Ammon's horn (tissue), 1 donor: ENCODE results near the gene SLC22A23.

Source experiments
- DNase-seq: peaks from one replicate; pipeline ENCODE4 v3.0.0-alpha.2; 2016; ENCODE audit warnings: low spot score

SLC22A23 gene

DNA sequence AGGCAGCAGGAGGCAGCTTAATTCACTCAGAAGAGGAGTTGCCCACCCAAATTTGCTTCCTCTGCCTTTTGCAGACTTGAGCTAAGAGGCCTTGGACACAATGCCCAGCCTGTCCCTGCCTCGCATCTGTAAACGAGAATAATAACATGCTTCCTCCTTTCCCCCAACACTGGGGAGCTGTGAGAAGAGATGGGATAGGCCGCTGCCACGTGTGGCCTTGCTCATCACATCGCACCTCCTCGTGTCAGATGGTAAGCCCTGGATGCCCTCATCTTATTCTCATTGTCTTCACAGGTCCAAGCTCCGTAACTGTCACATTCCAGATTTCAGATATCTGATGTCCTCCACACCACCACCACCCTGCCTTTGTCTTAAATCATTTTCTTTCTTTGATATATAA is 216.3 kb downstream of the SLC22A23 start:
- no peak for DNase-seq

DNA sequence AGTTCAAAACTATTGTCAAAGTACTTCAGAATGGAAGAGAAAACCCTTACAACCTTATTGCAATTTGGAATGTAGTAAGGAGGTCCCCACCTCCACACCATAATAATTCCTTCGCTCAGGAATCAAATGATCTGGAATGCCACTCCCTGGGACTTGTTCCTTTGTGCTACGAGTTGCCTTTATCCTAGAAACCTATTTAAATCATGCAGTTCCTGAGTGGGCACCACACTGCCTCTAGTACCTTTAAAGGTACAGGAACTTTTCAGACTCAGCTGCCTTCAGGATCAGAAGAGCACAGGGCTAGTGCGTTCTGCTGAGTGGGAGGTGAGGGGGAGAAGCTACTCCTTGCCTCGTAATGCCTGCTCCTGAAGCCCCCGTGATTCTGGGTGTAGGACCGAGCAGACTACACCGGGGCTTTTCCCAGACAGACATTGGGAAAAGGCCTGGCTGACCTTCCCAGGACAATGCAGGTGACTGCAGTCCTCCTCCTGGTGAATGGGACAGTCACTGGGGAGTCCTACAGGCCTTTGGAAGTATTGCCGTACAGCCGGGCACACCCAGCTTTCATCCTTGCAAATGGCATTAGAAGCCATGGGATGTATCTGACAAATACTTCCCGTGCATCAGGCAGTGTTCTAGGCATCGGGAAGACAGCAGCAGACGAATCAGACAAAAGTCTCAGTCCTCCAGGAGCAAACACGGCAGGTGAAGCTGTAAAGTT is 217.6 kb downstream of the SLC22A23 start:
- DNase-seq, result no peak

GRCh38 chr6:3237761-3238662 is 218.8 kb downstream of the SLC22A23 start:
- no peak for DNase-seq

DNA sequence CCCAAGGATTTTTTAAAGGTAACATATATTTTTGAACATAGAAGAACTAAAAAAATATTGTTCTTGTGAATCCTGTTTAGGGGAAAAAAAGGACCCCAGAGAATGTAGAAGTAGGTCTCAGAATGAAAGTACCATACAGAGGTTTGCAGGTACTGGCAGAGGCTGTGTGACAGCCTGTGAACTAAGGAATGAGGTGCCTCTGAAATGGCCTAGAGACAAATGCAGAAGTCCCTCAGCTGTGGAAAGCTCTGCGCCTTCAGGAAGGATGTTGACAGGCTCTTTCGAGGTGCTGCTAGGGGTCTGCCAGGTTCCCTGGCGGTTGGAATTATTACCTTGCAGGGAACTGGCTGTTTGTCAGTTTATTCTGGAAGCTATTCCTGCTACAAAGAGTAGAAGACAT is 220.8 kb downstream of the SLC22A23 start:
- DNase-seq, result no peak

- DNase-seq, result no peak
Observed at GRCh38 chr6:3235486-3235885, 221.4 kb downstream of the SLC22A23 start.

DNA sequence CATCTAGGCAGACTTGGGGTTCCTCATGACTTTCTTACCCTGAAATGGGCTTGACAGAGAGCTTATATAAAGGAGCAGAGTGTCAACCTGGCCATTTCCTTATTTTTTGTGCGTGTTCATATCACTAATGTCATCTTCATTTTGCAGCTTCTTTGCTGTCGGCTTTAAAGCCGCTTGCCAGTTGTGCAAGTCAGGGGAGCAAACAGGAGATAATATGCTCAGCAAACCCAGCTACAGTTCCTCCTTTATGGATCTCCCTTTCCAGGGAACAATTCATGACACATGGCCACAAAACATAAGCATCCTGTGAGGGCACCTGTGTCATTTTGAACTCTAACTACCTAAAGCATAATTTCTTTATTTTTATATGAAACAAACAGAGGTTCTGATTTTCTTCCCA is 222.9 kb downstream of the SLC22A23 start:
- DNase-seq, result no peak

GRCh38 chr6:3233321-3233720 is 223.5 kb downstream of the SLC22A23 start:
- DNase-seq, result no peak

DNA sequence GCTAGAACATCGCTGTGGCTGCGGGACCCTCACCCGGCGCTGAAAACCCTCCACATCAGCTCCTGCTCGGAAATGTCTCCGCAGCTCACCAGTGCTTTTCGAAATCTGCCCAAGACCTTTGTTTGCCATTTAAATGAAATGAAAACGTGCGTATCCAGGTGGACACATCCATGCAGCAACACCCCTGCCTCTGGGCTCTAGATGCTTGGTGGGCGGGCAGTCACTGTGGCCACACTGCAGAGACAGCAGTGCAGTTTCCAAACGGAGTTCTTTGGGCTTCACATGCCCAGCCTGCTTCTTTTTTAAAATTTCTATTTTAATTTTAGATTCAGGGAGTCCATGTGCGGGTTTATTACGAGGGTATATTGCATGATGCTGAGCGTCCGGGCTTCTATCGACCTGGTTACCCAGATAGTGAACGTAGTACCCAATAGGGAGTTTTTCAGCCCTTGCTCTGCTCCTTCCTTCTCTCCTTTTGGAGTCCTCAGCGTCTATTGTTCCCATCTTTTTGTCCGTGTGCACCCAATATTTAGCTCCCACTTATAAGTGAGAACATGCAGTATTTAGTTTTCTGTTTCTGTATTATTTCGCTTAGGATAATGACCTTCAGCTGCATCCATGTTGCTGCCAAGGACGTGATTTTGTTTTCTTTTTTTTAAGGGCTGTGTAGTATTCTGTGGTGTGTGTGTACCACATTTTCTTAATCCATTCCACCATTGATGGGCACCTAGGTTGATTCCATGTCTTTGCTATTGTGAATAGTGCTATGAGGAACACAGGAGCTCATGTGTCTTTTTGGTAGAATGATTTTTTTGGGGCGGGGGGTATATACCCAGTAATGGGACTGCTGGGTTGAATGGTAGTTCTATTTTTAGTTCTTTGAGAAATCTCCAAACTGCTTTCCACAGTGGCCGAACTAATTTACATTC is 224.6 kb downstream of the SLC22A23 start:
- no peak for DNase-seq

GRCh38 chr6:3231247-3232016 is 225.4 kb downstream of the SLC22A23 start:
- peak; percentile 90 for DNase-seq

DNA sequence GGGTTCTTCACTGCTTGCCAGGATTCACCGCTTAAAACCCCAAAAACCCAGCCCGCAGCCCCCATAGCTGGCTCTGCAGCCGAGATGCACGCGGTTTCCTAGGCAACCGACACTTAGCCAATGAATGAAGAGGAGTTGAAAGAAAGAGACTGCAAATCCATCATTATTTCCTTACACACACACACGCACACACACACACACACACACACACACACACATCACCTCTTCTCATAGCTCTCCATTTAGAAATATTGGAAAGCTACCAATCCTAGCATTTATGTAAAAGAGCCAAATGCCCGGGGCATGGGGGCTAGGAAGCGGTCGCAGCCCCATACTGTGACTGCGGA is 226.0 kb downstream of the SLC22A23 start:
- peak; percentile 87 for DNase-seq

DNA sequence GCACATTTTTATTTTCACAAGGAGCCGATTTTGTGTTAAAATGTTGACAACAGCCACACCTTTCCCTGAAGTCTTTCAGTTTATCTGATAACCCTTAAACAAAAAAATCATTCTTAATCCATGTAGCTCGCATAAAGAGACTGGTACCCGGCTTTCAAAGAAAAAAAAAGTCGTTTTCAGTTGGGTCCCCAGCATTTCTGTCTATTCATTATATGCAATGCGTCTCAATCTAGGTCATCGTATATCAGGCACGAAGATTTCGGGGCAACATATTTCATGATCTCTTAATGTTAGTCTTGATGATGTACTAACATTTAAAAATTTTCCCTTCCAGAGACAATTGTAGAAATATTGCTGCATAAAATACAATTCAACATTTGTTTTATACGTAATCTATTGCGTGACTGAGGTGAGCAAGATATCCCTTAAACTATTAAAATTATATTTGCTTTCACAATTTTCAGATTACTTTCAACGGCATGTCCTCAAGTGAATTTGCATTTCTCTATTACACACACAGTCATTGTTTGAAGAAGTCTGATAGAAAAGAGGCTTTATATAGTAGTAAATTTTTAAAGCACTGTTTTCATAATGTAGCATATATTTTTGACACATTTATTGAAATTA is 226.5 kb downstream of the SLC22A23 start:
- DNase-seq, result no peak

DNA sequence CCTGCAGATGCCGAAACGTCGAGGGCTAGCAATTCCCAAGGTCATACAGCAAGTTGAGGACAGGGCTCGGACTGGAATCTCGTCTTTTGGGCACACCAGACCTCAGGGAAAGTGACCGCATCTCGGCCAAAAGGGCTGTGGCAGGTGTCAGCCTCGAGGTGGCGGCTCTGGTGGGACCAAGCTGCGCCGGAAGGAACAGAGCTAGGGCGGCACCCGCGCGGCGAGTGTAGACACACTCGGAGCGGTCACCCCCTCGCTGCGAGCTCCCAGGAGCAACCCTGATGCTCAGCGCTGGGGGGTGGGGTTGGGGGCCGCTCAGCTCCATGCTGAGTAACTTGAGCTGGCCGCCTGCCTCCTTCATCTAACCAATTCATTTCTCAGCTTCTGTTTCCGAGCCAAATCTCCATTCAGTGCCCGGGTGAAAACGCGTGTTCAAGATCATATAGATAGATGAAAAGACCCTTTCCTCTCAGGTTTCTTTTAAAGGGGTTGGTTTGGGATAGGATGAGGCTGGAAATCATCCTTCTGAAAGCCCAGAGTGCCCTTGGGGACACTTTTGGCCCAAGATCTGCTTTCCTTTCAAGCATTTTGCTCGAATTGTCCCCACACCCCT is 227.2 kb downstream of the SLC22A23 start:
- DNase-seq, result no peak

- no peak for DNase-seq
Observed at GRCh38 chr6:3228771-3229565, 227.9 kb downstream of the SLC22A23 start.

GRCh38 chr6:3228046-3228671 is 228.7 kb downstream of the SLC22A23 start:
- no peak for DNase-seq

- peak; percentile 71 for DNase-seq
Observed at GRCh38 chr6:3227363-3228045, 229.3 kb downstream of the SLC22A23 start, which contains the start of gene TUBB2B. TSS of gene TUBB2B (minus strand) at chr6:3227653. CDS start at chr6:3227543, 110 bp downstream.

GRCh38 chr6:3226481-3227362 is 230.1 kb downstream of the SLC22A23 start:
- DNase-seq, result peak; percentile 69

DNA sequence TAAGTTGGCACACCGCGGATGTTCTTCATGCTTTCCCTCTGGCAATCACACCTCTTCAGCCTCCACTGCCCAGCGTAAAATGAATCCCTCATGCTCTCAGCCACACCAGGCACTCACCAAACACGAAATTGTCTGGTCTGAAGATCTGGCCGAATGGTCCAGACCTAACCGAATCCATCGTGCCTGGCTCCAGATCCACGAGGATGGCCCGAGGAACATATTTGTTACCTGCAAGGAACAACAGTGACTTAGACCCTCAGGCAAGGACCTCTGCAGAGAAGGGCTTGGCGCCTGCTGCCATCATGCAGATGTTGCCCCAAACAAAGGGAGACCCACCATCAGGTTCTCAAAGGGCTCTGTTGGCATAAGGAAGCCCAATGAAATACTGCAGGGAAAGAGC is 230.8 kb downstream of the SLC22A23 start:
- DNase-seq, result no peak
